ENCODE measurements around the gene ARID3B. TPM values are rescaled to one million over a fixed set of nuclear protein-coding genes. Genes with fewer than 3 reads are reported as not detected.

ARID3B gene
- total RNA-seq, 1 experiment from 2014 or later, result 12.7 TPM

DNA sequence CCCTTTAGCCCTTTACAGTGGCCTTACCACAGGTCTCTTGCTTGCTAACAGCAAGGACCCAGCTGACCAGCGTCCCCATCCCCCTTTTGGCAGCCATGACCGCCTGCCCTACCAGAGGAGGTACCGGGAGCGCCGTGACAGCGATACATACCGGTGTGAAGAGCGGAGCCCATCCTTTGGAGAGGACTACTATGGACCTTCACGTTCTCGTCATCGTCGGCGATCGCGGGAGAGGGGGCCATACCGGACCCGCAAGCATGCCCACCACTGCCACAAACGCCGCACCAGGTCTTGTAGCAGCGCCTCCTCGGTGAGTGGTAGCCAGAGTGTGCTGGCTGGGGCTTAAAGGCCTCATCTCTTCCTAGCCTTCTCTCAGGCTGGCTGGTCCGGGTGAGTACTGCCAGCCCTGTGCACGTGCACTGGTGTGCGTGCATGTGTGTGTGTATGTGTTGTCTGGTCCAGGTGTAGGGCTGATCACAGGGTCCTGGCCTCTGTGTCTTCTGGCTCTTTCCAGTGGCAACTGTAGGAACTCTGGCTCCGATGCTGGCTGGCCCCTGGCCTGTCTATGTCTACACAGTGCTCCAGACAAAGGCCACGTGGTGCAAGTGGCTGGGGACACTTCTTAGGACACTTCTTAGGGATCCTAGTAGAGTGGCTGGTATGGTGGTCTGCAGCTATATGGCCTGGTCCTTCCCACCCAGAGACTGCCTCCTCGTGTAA is 79.1 kb downstream of the ARID3B start:
- in situ Hi-C loops (cut with HindIII; ENCODE audit: low pct_unique_long_range_greater_than_20kb, low sequenced_read_pairs) (no loop called here), intact Hi-C loops (cut with micrococcal nuclease; ENCODE audit: unreplicated experiment) (loop anchor here (5.0 kb wide), 1 partner anchor 248 kb away; no protein-coding TSS in a partner anchor)
- no TSS peak for BruUV-seq (replicated peaks)
- peaks cover 21% of the 10 kb centered on the region for H3K36me3 ChIP-seq (ENCODE audit: control insufficient read depth, insufficient read depth, low read length)
- H3K9me3 ChIP-seq (ENCODE audit: control insufficient read depth, insufficient read depth, low read depth, low read length), result no peaks in the 10 kb centered on the region
- H3K27me3 ChIP-seq (ENCODE audit: control insufficient read depth, insufficient read depth, low read length), result no peaks in the 10 kb centered on the region
- ATAC-seq (no peak), DNase-seq (ENCODE audit: low read depth, low spot score) (no peak)
- CTCF ChIA-PET, result no interaction called here
- peaks cover 21% of the 10 kb centered on the region for H3K4me1 ChIP-seq (ENCODE audit: control insufficient read depth, insufficient read depth, low read length)
- no peak overlapping the region for H3K4me3 ChIP-seq (ENCODE audit: low read depth in 2 of 2, low read length in 2 of 2)
- TF ChIP-seq POLR2AphosphoS5 (IDR thresholded peaks at IDR 0.05; ENCODE audit: low read depth, low read length) (no peak), SIN3A (IDR thresholded peaks at IDR 0.05; ENCODE audit: borderline replicate concordance, insufficient read depth, low read depth, low read length) (no peak), TCF7L2 (IDR thresholded peaks at IDR 0.05; ENCODE audit: low read depth, low read length) (no peak)
- TF ChIP-seq, protein P1, sequence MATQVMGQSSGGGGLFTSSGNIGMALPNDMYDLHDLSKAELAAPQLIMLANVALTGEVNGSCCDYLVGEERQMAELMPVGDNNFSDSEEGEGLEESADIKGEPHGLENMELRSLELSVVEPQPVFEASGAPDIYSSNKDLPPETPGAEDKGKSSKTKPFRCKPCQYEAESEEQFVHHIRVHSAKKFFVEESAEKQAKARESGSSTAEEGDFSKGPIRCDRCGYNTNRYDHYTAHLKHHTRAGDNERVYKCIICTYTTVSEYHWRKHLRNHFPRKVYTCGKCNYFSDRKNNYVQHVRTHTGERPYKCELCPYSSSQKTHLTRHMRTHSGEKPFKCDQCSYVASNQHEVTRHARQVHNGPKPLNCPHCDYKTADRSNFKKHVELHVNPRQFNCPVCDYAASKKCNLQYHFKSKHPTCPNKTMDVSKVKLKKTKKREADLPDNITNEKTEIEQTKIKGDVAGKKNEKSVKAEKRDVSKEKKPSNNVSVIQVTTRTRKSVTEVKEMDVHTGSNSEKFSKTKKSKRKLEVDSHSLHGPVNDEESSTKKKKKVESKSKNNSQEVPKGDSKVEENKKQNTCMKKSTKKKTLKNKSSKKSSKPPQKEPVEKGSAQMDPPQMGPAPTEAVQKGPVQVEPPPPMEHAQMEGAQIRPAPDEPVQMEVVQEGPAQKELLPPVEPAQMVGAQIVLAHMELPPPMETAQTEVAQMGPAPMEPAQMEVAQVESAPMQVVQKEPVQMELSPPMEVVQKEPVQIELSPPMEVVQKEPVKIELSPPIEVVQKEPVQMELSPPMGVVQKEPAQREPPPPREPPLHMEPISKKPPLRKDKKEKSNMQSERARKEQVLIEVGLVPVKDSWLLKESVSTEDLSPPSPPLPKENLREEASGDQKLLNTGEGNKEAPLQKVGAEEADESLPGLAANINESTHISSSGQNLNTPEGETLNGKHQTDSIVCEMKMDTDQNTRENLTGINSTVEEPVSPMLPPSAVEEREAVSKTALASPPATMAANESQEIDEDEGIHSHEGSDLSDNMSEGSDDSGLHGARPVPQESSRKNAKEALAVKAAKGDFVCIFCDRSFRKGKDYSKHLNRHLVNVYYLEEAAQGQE (IDR thresholded peaks at IDR 0.05; ENCODE audit: insufficient read depth in 1 of 2, low read depth in 2 of 2, low read length in 1 of 2), result no peak
- TF ChIP-seq, protein P2, sequence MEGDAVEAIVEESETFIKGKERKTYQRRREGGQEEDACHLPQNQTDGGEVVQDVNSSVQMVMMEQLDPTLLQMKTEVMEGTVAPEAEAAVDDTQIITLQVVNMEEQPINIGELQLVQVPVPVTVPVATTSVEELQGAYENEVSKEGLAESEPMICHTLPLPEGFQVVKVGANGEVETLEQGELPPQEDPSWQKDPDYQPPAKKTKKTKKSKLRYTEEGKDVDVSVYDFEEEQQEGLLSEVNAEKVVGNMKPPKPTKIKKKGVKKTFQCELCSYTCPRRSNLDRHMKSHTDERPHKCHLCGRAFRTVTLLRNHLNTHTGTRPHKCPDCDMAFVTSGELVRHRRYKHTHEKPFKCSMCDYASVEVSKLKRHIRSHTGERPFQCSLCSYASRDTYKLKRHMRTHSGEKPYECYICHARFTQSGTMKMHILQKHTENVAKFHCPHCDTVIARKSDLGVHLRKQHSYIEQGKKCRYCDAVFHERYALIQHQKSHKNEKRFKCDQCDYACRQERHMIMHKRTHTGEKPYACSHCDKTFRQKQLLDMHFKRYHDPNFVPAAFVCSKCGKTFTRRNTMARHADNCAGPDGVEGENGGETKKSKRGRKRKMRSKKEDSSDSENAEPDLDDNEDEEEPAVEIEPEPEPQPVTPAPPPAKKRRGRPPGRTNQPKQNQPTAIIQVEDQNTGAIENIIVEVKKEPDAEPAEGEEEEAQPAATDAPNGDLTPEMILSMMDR (IDR thresholded peaks at IDR 0.05), result no peak
- POLR2A ChIA-PET, result no interaction called here
- H3K27ac ChIP-seq (ENCODE audit: low read length), result no peak overlapping the region

DNA sequence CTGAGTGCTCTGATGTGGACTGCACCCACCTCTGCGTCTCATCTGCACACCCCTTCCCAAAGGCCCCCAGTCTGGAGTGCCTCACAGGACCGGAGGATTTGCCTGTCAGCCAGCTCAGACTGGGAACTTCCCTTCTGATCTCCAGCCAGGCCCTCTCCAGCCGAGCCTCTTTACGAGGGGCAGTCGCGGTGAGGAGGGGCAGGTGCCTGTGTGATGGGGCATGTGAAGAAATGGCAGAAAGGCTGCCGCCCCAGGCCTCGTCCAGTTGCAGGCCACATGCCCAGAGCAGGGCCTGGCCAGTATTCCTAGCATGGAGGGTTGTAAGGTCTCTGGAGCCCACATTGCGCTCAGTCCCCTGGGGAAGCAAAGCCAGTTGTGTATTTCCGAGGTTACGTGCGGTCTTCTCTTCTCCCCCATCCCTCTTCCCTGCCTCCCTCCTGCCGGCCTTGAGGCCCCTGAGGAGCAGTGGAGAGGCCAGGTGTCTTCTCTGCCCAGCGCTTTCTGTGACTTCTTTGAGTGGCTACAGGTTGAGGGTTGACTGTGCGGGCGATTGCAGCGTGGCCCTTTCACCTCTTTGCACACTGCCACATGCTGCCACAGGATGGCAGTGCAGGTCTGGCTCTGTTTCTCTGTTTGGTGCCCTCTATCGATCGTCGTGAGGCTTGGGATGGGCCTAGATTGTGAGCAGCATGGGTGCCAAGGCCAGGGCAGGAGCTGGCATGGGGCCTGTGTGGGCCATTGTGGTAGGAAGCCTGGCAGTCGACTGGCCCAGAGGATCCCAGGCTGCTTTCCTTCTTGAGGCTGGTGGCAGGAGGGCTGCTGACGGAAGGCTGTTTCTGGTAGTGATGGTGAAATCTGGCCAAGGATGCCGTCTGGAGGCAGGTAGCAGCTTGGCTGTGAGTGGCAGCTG is 79.9 kb downstream of the ARID3B start:
- Histone ChIP-seq H3K27ac (ENCODE audit: low read length) (no peak overlapping the region; the same call in 1 of the 2 replicates), H3K27me3 (ENCODE audit: control insufficient read depth, insufficient read depth, low read length) (no peaks in the 10 kb centered on the region), H3K4me3 (ENCODE audit: low read depth in 2 of 2, low read length in 2 of 2) (no peak overlapping the region), H3K4me1 (ENCODE audit: control insufficient read depth, insufficient read depth, low read length) (peaks cover 21% of the 10 kb centered on the region), H3K9me3 (ENCODE audit: control insufficient read depth, insufficient read depth, low read depth, low read length) (no peaks in the 10 kb centered on the region), H3K36me3 (ENCODE audit: control insufficient read depth, insufficient read depth, low read length) (peaks cover 25% of the 10 kb centered on the region)
- no peak for TF ChIP-seq SIN3A (IDR thresholded peaks at IDR 0.05; ENCODE audit: borderline replicate concordance, insufficient read depth, low read depth, low read length)
- TF ChIP-seq TCF7L2 (IDR thresholded peaks at IDR 0.05; ENCODE audit: low read depth, low read length), result no peak
- TF ChIP-seq, protein P2 (IDR thresholded peaks at IDR 0.05), result peak; percentile 98
- TF ChIP-seq, protein P1 (IDR thresholded peaks at IDR 0.05; ENCODE audit: insufficient read depth in 1 of 2, low read depth in 2 of 2, low read length in 1 of 2), result 0 out of 4 replicates have a peak, but pooled peaks of 1 of the 2 experiments have one; percentile 18
- in situ Hi-C loops (cut with HindIII; ENCODE audit: low pct_unique_long_range_greater_than_20kb, low sequenced_read_pairs), result no loop called here
- no TSS peak for BruUV-seq (replicated peaks)
- ChIA-PET CTCF (interaction anchor here (0.5 to 2.1 kb wide), 8 partner anchors 11 to 176 kb away, joined by 3 to 10 read pairs (median 3); partner anchors contain the start of gene CYP1A1), POLR2A (no interaction called here)
- ATAC-seq (peak; percentile 88), DNase-seq (ENCODE audit: low read depth, low spot score) (peak; percentile 64)
- intact Hi-C loops (cut with micrococcal nuclease; ENCODE audit: unreplicated experiment), result no loop called here

Measured in Panc1 (cell line).